IMR-90 (cell line): ENCODE measurements around the gene SRGAP3. TPM values are rescaled to one million over a fixed set of nuclear protein-coding genes. Genes with fewer than 3 reads are reported as not detected.

Source experiments
- ATAC-seq: fragments of 200-7000 bp; cut with Tn5 transposase; 2 replicates; pipeline ENCODE4 v1.9.1; 2020; ENCODE audit warnings: low read depth, mild to moderate bottlenecking, moderate library complexity
- BruUV-seq: library from RNA; stranded (reverse); fragments of 400-500 nt; replicated peaks from 2 replicates; lab custom pipeline; 2021; lab: Mats Ljungman, UMichigan
- CTCF ChIA-PET: fragments of 300-600 bp; formaldehyde crosslinking; extraction: SDS; loops from one replicate; lab custom pipeline; 2021; ENCODE audit warnings: antibody characterized with exemption; lab: Yijun Ruan, JAX
- POLR2A ChIA-PET: fragments of 300-600 bp; sonication (Branson Sonifier 250); formaldehyde crosslinking; loops from one replicate; lab custom pipeline; 2022; ENCODE audit warnings: antibody characterized with exemption; ENCODE audit not compliant: unreplicated experiment; lab: Charles Lee
- DNase-seq: peaks from one replicate; pipeline ENCODE4 v3.0.0; 2013
- H2AFZ ChIP-seq: replicated peaks from 2 replicates; pipeline ENCODE3; 2013; ENCODE audit warnings: low read length, mild to moderate bottlenecking; ENCODE audit not compliant: poor library complexity
- H2AK5ac ChIP-seq: 2 replicates; pipeline ENCODE4 v1.6.1; 2013; ENCODE audit warnings: low read depth, low read length, inconsistent platforms
- H2AK9ac ChIP-seq: replicated peaks from 2 replicates; pipeline ENCODE3; 2013; ENCODE audit warnings: mild to moderate bottlenecking, low read depth, low read length, moderate library complexity; ENCODE audit not compliant: poor library complexity
- H2BK120ac ChIP-seq: 2 replicates; pipeline ENCODE4 v1.6.1; 2013; ENCODE audit warnings: low read depth, low read length, inconsistent platforms
- H2BK15ac ChIP-seq: 3 replicates; pipeline ENCODE4 v1.6.1; 2013; ENCODE audit warnings: low read depth, low read length, inconsistent platforms
- H2BK20ac ChIP-seq: 2 replicates; pipeline ENCODE4 v1.6.1; 2013; ENCODE audit warnings: low read depth, mild to moderate bottlenecking, inconsistent platforms, low read length, moderate library complexity
- H2BK5ac ChIP-seq: 2 replicates; pipeline ENCODE4 v1.6.1; 2013; ENCODE audit warnings: mild to moderate bottlenecking, low read depth, low read length, inconsistent platforms; ENCODE audit not compliant: poor library complexity, severe bottlenecking
- H3K14ac ChIP-seq: replicated peaks from 2 replicates; pipeline ENCODE4 v1.6.1; 2013; ENCODE audit warnings: low read depth, low read length, inconsistent platforms
- H3K18ac ChIP-seq: 2 replicates; pipeline ENCODE4 v1.6.1; 2013; ENCODE audit warnings: low read depth, low read length, control low read depth
- H3K23ac ChIP-seq: 2 replicates; pipeline ENCODE4 v1.6.1; 2013; ENCODE audit warnings: low read depth, low read length, inconsistent platforms
- H3K27ac ChIP-seq: 2 replicates; pipeline ENCODE4 v1.5.1; 2013; ENCODE audit warnings: mild to moderate bottlenecking, control low read depth, low read length; ENCODE audit not compliant: insufficient read depth
- H3K27me3 ChIP-seq: 2 replicates; pipeline ENCODE4 v1.6.1; 2013; ENCODE audit warnings: low read length; ENCODE audit not compliant: control insufficient read depth, insufficient read depth
- H3K36me3 ChIP-seq: 2 replicates; pipeline ENCODE4 v1.6.1; 2013; ENCODE audit warnings: low read length, mixed read lengths; ENCODE audit not compliant: control insufficient read depth, insufficient read depth
- H3K4ac ChIP-seq: 2 replicates; pipeline ENCODE4 v1.6.1; 2013; ENCODE audit warnings: low read depth, low read length, inconsistent platforms
- H3K4me1 ChIP-seq: 2 replicates; pipeline ENCODE4 v1.6.1; 2013; ENCODE audit warnings: low read length, mixed read lengths; ENCODE audit not compliant: control insufficient read depth, insufficient read depth
- H3K4me2 ChIP-seq: 2 replicates; pipeline ENCODE4 v1.6.1; 2013; ENCODE audit warnings: low read depth, mild to moderate bottlenecking, control low read depth, low read length, moderate library complexity
- H3K4me3 ChIP-seq: 2 replicates; pipeline ENCODE4 v1.5.1; 2013; ENCODE audit warnings: low read depth, mild to moderate bottlenecking, control low read depth, low read length, moderate library complexity; ENCODE audit not compliant: insufficient read depth
- H3K56ac ChIP-seq: 2 replicates; pipeline ENCODE4 v1.6.1; 2013; ENCODE audit warnings: low read length, inconsistent platforms; ENCODE audit not compliant: insufficient read depth; ENCODE audit errors: extremely low read depth
- H3K79me1 ChIP-seq, 2 experiments: 2 replicates each; pipeline ENCODE4 v1.6.1; 2013; ENCODE audit warnings: low read length in 2 of 2, inconsistent platforms in 1 of 2, low read depth in 1 of 2
- H3K9ac ChIP-seq: 2 replicates; pipeline ENCODE4 v1.6.1; 2013; ENCODE audit warnings: low read depth, low read length, control low read depth
- H3K9me1 ChIP-seq: 2 replicates; pipeline ENCODE4 v1.6.1; 2013; ENCODE audit warnings: low read length, inconsistent platforms; ENCODE audit not compliant: insufficient read depth
- H3K9me3 ChIP-seq: 2 replicates; pipeline ENCODE4 v1.6.1; 2013; ENCODE audit warnings: low read length; ENCODE audit not compliant: control insufficient read depth, insufficient read depth
- H4K20me1 ChIP-seq: 2 replicates; pipeline ENCODE4 v1.6.1; 2013; ENCODE audit warnings: low read length, inconsistent platforms; ENCODE audit not compliant: insufficient read depth
- H4K5ac ChIP-seq: 2 replicates; pipeline ENCODE4 v1.6.1; 2013; ENCODE audit warnings: mild to moderate bottlenecking, low read depth, low read length, control low read depth
- H4K8ac ChIP-seq, 2 experiments: 2 replicates each; pipeline ENCODE4 v1.6.1; 2013; ENCODE audit warnings: low read depth in 2 of 2, low read length in 2 of 2, control low read depth in 1 of 2, inconsistent platforms in 1 of 2
- H4K91ac ChIP-seq: 2 replicates; pipeline ENCODE4 v1.6.1; 2013; ENCODE audit warnings: low read depth, low read length, inconsistent platforms; ENCODE audit not compliant: insufficient read depth
- BHLHE40 ChIP-seq: fragments of 150-350 bp; IDR thresholded peaks from 2 replicates; pipeline ENCODE4 v1.6.1; 2016; ENCODE audit warnings: mild to moderate bottlenecking, low read depth, low read length
- CHD1 ChIP-seq: IDR thresholded peaks from 2 replicates; pipeline ENCODE4 v1.6.1; 2012; ENCODE audit warnings: low read depth, low read length, improper control_type of control experiment
- MXI1 ChIP-seq: IDR thresholded peaks from 2 replicates; pipeline ENCODE4 v1.6.1; 2012; ENCODE audit warnings: low read depth, mild to moderate bottlenecking, low read length, moderate library complexity, borderline replicate concordance
- NFE2L2 ChIP-seq: fragments of 150-350 bp; IDR thresholded peaks from 2 replicates; pipeline ENCODE4 v1.6.1; 2016; ENCODE audit warnings: low read depth, mild to moderate bottlenecking, low read length
- WGBS, 2 experiments: methylation state at CpG; one replicate each; pipeline versions ENCODE4 v1.1.5 to v1.1.7; 2013; ENCODE audit warnings: missing lambda C conversion rate in 2 of 2; ENCODE audit not compliant: insufficient read length in 1 of 2; ENCODE audit errors: extremely low coverage in 2 of 2; 5-methylcytosine and 5-hydroxymethylcytosine counted together
- dilution Hi-C: fragments of 300-500 bp; cut with HindIII; formaldehyde crosslinking; loops from one replicate; pipeline ENCODE4 v1.14.3; 2018; ENCODE audit warnings: low sequenced_read_pairs; ENCODE audit not compliant: unreplicated experiment
- in situ Hi-C: fragments of 300-500 bp; cut with MboI; formaldehyde crosslinking; loops from 3 replicates; pipeline ENCODE4 v1.14.3; 2019; ENCODE audit warnings: low sequenced_read_pairs, inconsistent platforms, mixed read lengths
- intact Hi-C: fragments of 100-400 bp; cut with micrococcal nuclease; formaldehyde crosslinking; loops from 2 replicates; pipeline ENCODE4 v1.10.0; 2022
- polyA plus RNA-seq, 3 experiments: library from polyadenylated mRNA; depleted of rRNA; stranded (reverse); fragments of >200 nt; gene quantifications; 2 replicates each; pipeline ENCODE4 v1.2.3, GENCODE V29; 2012; ENCODE audit warnings: low replicate concordance in 1 of 3
- total RNA-seq: library from RNA; depleted of rRNA; stranded (reverse); fragments of >200 nt; gene quantifications from 2 replicates; pipeline ENCODE4 v1.2.3, GENCODE V29; 2012
- TF ChIP-seq, protein P1 (sequence below): fragments of 150-350 bp; IDR thresholded peaks from 2 replicates; pipeline ENCODE4 v1.6.1; 2017; ENCODE audit warnings: mild to moderate bottlenecking, antibody characterized with exemption, low read length, low read depth

Gene SRGAP3
- total and polyA plus RNA-seq, 2 of the 4 experiments (the other 2 are of a cell fraction), result 0.68 to 1.4 TPM

GRCh38 chr3:9205345-9206143, 43.9 kb downstream of the SRGAP3 start:
- ChIA-PET POLR2A (no interaction called here), CTCF (no interaction called here)
- Histone ChIP-seq H3K9me3 (no peaks in the 10 kb centered on the region), H3K9me1 (no peaks in the 10 kb centered on the region), H4K20me1 (no peaks in the 10 kb centered on the region), H4K5ac (no peak overlapping the region), H3K79me1 (no peaks in the 10 kb centered on the region), H3K36me3 (no peaks in the 10 kb centered on the region), H4K8ac (no peak overlapping the region), H2AFZ (no peak overlapping the region), H2BK5ac (no peak overlapping the region), H3K18ac (no peak overlapping the region), H2AK9ac (no peak overlapping the region), H2AK5ac (no peak overlapping the region), H2BK120ac (no peak overlapping the region), H2BK15ac (no peak overlapping the region), H3K9ac (no peak overlapping the region), H3K4me2 (no peak overlapping the region), H2BK20ac (no peak overlapping the region), H3K4ac (no peak overlapping the region), H3K4me3 (no peak overlapping the region), H3K56ac (no peak overlapping the region), H3K4me1 (no peaks in the 10 kb centered on the region), H3K14ac (no peak overlapping the region), H4K91ac (no peak overlapping the region), H3K27me3 (no peaks in the 10 kb centered on the region; the same call in 1 of the 2 replicates), H3K23ac (no peak overlapping the region), H3K27ac (no peak overlapping the region)
- WGBS, 2 experiments, result no CpG with 5 or more reads among the region's 9 CpGs
- no peak for ATAC-seq
- intact Hi-C loops (no loop called here), in situ Hi-C loops (no loop called here), dilution Hi-C loops (no loop called here)
- DNase-seq, result no peak
- BruUV-seq, result no TSS peak
- TF ChIP-seq BHLHE40 (no peak), CHD1 (no peak), NFE2L2 (no peak), MXI1 (no peak)
- TF ChIP-seq, protein P1, sequence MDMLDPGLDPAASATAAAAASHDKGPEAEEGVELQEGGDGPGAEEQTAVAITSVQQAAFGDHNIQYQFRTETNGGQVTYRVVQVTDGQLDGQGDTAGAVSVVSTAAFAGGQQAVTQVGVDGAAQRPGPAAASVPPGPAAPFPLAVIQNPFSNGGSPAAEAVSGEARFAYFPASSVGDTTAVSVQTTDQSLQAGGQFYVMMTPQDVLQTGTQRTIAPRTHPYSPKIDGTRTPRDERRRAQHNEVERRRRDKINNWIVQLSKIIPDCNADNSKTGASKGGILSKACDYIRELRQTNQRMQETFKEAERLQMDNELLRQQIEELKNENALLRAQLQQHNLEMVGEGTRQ, result no peak
